Stimulated activated memory B cell treated with anti-CD40 and anti-IgM and Interleukin-4, amounts not matched to agents 10 μg/mL and 1 μg/mL and 100 μg/mL, for 72 hours (primary cell): ENCODE results near the gene ZBTB49.
"Not testable (repeated sequence)": the region's sequence is repeated elsewhere in the genome, so short reads cannot be mapped to it uniquely, and the experiment has no call there.

Experiments used
- ATAC-seq: fragments of 150-1000 bp; cut with Tn5 transposase; 2 replicates; pipeline ENCODE4 v1.10.0; 2021
- H3K27ac Mint-ChIP-seq: one replicate; pipeline ENCODE4 v1.8.0; 2022; ENCODE audit warnings: mild to moderate bottlenecking, mixed read lengths
- H3K27me3 Mint-ChIP-seq: one replicate; pipeline ENCODE4 v1.8.0; 2022; ENCODE audit warnings: mixed read lengths
- H3K36me3 Mint-ChIP-seq: one replicate; pipeline ENCODE4 v1.8.0; 2022; ENCODE audit warnings: mixed read lengths
- H3K4me1 Mint-ChIP-seq: one replicate; pipeline ENCODE4 v1.8.0; 2022; ENCODE audit warnings: mixed read lengths
- H3K4me3 Mint-ChIP-seq: one replicate; pipeline ENCODE4 v1.8.0; 2022; ENCODE audit warnings: mild to moderate bottlenecking, moderate library complexity, mixed read lengths
- H3K9me3 Mint-ChIP-seq: one replicate; pipeline ENCODE4 v1.8.0; 2022; ENCODE audit warnings: mixed read lengths

The ZBTB49 gene, protein sequence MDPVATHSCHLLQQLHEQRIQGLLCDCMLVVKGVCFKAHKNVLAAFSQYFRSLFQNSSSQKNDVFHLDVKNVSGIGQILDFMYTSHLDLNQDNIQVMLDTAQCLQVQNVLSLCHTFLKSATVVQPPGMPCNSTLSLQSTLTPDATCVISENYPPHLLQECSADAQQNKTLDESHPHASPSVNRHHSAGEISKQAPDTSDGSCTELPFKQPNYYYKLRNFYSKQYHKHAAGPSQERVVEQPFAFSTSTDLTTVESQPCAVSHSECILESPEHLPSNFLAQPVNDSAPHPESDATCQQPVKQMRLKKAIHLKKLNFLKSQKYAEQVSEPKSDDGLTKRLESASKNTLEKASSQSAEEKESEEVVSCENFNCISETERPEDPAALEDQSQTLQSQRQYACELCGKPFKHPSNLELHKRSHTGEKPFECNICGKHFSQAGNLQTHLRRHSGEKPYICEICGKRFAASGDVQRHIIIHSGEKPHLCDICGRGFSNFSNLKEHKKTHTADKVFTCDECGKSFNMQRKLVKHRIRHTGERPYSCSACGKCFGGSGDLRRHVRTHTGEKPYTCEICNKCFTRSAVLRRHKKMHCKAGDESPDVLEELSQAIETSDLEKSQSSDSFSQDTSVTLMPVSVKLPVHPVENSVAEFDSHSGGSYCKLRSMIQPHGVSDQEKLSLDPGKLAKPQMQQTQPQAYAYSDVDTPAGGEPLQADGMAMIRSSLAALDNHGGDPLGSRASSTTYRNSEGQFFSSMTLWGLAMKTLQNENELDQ

DNA sequence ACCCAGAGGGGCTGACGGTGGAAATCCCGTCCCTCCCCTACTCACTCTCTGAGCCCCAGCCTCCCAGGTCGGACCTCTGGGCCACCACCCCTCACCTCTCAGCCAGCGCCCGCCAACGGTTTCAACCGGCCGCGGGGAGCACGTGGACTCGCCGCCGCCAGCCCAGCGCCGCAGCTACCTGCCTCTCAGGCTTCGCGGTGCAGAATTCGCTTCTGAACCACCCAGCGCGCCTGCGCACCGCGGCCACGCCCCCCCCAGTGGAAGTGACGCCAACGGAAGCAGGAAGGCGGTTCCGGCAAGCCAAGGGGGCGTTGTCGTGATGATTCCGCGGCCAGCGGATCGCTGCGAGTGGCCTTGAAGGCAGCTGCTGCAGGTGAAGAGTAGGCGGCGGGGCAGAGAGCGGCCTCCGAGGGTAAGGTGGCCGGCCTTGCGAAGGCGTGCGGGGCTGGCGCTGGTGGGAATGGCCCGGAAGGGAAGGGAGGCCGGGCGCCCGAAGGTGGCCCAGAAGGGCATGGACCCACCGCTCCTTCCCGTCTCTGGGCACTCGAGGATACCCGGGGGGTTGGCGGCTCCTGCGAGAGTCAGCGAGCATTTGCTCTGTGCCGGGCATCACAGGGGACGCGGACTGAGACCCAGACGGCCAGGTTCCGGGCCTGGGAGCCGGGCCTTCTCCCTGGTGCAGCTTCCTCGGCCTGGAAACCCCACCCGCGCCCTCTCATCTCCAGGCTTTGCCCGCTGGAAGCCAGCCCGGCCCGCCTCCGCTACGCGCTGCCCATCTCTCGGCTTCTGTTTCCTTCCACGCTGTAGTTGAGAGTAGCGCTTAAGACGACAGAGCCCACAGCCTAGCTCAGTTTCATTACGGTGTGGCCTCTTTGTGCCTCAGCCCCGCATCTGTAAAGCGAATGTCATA, at the start of gene ZBTB49, which contains the start of gene LYAR:
Gene ZBTB49 (plus strand): TSS at position 311 of the 910 bp plus-strand sequence. CDS start 9,695 bp downstream, outside the sequence.
Gene LYAR (minus strand): TSS at position 214 of the 910 bp plus-strand sequence. CDS start 6,412 bp downstream, outside the sequence.
- H3K27ac Mint-ChIP-seq = peak within 1 kb of the TSS; percentile 84
- H3K9me3 Mint-ChIP-seq = no peaks in the 10 kb centered on the region
- peak within 1 kb of the TSS; percentile 93 for H3K4me3 Mint-ChIP-seq
- no peaks in the 10 kb centered on the region for H3K27me3 Mint-ChIP-seq
- H3K36me3 Mint-ChIP-seq = peaks cover 21% of the 10 kb centered on the region
- ATAC-seq = peak; percentile 97
- H3K4me1 Mint-ChIP-seq = peaks cover 48% of the 10 kb centered on the region

DNA sequence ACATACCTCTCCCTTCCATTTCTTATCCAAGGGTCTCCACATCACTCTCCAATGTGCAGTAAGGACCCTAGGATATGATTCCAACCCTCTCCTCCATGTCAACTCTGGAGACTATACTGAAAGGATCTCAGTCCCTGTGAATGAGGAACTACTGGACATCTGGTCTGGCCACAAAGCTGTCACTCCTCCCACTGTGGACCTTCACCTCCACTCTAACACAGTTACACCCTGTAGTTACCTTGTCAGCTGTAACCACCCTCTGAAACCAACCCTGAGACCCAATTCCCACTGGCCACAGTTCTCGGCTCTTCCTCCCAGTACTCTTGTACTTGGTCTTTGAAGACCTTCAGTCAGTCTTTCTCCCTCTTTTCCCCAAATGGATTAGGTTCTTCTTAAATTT, 44.9 kb upstream of the ZBTB49 start:
- Mint-ChIP-seq H3K36me3 (peaks cover 45% of the 10 kb centered on the region), H3K27me3 (no peaks in the 10 kb centered on the region), H3K4me1 (peaks cover 39% of the 10 kb centered on the region), H3K27ac (no peak overlapping the region), H3K4me3 (no peak overlapping the region), H3K9me3 (no peaks in the 10 kb centered on the region)
- no peak for ATAC-seq

DNA sequence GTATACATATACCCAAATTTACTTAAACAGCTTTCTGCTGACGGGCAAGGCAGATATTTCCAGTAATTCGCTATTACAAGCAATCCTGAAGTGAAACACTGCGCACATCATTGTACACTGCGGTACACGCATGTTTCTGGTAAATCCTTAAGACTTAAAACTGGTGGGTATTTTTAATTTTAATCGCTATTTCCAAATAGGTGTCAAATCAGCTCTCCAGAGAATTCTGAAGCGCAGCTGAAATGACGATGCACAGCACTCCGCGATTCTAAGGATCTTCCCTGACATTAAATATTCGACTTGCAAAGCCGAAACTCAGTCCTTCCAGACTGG, 42.4 kb upstream of the ZBTB49 start:
- Mint-ChIP-seq H3K27me3 (no peaks in the 10 kb centered on the region), H3K36me3 (peaks cover 31% of the 10 kb centered on the region), H3K4me3 (peak overlapping the region; percentile 97), H3K4me1 (peaks cover 39% of the 10 kb centered on the region), H3K9me3 (no peaks in the 10 kb centered on the region), H3K27ac (peak overlapping the region; percentile 97)
- ATAC-seq = no peak

DNA sequence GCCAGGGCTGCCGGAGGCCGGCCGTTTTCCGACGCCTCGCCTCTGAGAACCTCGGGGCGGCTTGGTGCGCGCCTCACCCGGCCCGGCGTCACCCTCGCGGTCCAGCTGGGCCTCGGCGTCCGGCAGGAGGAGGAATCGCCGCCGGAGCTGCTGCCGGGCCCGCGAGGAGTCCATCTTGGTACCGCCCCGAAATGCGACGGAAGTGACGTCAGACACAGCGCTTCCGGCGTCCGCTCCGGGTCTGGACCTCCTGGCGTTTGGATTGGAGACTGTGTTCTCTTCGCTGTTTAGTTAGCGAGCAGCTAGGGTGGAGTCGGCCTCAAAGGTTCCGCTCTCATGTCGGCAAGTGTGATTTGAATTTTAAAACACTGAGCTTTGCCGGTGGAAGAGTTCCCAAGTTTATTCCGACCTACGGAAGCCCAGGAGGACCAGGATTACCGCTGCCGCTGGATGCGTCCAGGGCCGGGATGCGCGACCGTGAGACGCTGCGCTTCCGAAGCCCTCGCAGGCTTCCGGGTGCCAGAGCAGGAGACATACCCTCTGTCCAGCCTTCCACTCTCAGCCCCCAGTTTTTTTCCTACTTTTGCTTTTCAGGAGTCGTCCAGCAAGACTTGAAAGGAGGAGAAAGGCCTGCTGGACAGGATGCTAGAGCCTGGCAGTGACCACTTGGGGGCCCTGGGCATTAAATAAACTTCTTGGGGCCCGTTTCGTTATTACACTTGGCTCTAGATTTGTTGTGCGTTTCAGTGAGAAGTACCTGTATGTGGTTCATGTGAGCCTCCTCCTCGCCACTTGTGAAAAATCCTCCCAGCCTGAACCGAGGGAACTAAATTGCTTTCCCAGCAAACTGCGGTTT, 41.8 kb upstream of the ZBTB49 start, which contains the start of gene TMEM128:
Gene TMEM128 (minus strand): TSS at position 195 of the 856 bp plus-strand sequence. CDS start 21 bp downstream, at position 174.
- peak within 1 kb of the TSS; percentile 97 for H3K27ac Mint-ChIP-seq
- H3K9me3 Mint-ChIP-seq = no peaks in the 10 kb centered on the region
- H3K4me3 Mint-ChIP-seq = peak within 1 kb of the TSS; percentile 97
- no peaks in the 10 kb centered on the region for H3K27me3 Mint-ChIP-seq
- H3K36me3 Mint-ChIP-seq = peaks cover 28% of the 10 kb centered on the region
- ATAC-seq = peak; percentile 99
- H3K4me1 Mint-ChIP-seq = peaks cover 39% of the 10 kb centered on the region

DNA sequence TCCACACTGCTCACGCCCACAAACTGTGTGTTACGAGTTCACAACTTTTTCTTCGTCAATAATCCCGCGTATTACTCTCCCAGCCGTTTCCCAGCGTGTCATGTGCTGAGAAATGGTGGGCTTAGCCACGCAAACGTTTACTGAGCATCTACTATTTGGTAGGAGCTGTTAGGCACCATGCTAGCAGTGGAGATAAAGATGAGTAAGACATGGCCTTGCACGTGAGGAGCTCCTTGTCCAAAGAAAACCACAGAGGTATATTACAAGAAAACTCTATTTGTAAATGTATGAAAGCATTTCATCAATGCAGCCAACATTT, 41.2 kb upstream of the ZBTB49 start:
- H3K27ac Mint-ChIP-seq = peak overlapping the region; percentile 97
- H3K9me3 Mint-ChIP-seq = no peaks in the 10 kb centered on the region
- peaks cover 33% of the 10 kb centered on the region for H3K4me1 Mint-ChIP-seq
- peaks cover 22% of the 10 kb centered on the region for H3K36me3 Mint-ChIP-seq
- no peak for ATAC-seq
- peak overlapping the region; percentile 97 for H3K4me3 Mint-ChIP-seq
- H3K27me3 Mint-ChIP-seq = no peaks in the 10 kb centered on the region

DNA sequence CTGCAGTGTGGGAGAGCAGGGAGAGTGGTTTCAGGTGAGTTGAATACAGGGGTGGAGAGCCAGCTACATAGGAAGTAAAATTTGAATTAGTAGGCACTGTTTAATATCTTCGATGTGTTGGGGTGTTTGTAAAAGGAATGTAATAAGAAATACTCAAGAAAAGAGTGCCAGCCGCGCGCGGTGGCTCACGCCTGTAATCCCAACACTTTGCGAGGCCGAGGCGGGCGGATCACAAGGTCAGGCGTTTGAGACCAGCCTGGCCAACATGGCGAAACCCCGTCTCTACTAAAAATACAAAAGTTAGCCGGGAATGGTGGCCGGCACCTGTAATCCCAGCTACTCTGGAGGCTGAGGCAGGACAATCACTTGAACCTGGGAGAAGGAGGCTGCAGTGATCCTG, 40.7 kb upstream of the ZBTB49 start:
- Mint-ChIP-seq H3K27ac (peak overlapping the region; percentile 97), H3K4me3 (peak overlapping the region; percentile 21), H3K4me1 (peaks cover 31% of the 10 kb centered on the region), H3K36me3 (peaks cover 17% of the 10 kb centered on the region)
- not testable (repeated sequence) for ATAC-seq, H3K27me3 Mint-ChIP-seq, H3K9me3 Mint-ChIP-seq

DNA sequence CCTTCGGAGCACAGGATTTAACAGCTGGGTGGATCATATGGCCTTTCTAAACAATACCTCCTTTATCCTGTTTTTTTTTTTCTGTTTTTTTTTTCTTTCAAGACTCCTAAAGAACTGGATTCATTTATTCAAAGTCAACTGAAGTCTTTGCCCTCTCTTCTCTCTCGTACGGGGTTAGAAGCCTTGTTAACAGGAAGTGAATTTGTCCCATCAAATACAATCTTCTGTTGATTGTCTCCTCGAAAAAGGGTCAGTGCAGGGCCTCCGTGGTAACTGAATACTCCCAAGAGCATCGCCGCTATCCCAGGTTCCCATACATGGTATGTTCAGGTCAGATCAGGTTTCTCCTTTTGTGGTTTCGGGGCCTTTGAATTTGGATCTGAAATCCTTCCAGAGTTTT, 40.2 kb upstream of the ZBTB49 start:
- H3K36me3 Mint-ChIP-seq = peaks cover 12% of the 10 kb centered on the region
- H3K4me3 Mint-ChIP-seq = no peak overlapping the region
- ATAC-seq = no peak
- H3K27ac Mint-ChIP-seq = no peak overlapping the region
- H3K9me3 Mint-ChIP-seq = no peaks in the 10 kb centered on the region
- H3K4me1 Mint-ChIP-seq = peaks cover 30% of the 10 kb centered on the region
- peaks cover 9% of the 10 kb centered on the region for H3K27me3 Mint-ChIP-seq

DNA sequence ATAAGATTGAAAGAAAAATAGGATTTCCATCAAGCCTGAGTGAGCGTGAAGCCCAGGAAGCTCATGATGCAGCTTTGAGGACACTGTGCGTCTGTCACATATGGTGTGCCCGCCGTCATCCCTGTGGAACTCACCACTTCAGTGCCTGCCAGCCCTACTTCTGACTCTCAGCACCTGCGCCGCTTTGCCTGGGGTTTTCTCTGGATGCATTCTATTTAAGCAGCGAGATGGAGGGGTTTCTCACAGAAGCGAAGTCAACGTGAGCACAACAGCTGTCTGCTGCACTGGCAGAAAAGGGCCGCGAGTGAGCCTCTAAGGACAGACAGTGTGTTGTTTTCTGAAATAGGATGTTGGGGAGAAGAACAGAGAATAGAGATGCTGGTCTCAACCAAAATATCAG, 35.9 kb upstream of the ZBTB49 start:
- H3K27me3 Mint-ChIP-seq = peaks cover 12% of the 10 kb centered on the region
- H3K9me3 Mint-ChIP-seq = no peaks in the 10 kb centered on the region
- no peak overlapping the region for H3K4me3 Mint-ChIP-seq
- H3K4me1 Mint-ChIP-seq = peaks cover 2% of the 10 kb centered on the region
- ATAC-seq = no peak
- no peak overlapping the region for H3K27ac Mint-ChIP-seq
- no peaks in the 10 kb centered on the region for H3K36me3 Mint-ChIP-seq

DNA sequence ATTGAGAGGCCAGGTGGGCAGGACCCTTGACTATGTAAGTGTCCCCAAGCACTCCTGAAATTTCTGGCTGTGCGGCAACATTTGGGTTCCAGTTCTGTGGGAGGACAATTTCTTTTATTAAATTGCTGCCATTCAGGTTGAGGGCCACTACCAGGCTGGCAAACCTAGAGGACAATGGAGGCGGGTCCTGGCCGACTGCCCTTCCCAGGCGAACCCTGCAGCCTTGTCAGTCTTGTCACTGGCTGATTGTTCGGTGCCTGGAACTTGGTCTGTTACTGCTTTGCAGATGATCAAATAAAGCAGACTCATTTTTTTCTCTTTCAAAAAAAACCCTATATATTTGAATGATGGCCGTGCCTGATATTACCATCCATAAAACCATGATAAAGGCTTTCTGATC, 35.4 kb upstream of the ZBTB49 start:
- Mint-ChIP-seq H3K4me1 (no peaks in the 10 kb centered on the region), H3K9me3 (no peaks in the 10 kb centered on the region), H3K27ac (no peak overlapping the region), H3K4me3 (no peak overlapping the region), H3K27me3 (peaks cover 12% of the 10 kb centered on the region), H3K36me3 (no peaks in the 10 kb centered on the region)
- no peak for ATAC-seq

DNA sequence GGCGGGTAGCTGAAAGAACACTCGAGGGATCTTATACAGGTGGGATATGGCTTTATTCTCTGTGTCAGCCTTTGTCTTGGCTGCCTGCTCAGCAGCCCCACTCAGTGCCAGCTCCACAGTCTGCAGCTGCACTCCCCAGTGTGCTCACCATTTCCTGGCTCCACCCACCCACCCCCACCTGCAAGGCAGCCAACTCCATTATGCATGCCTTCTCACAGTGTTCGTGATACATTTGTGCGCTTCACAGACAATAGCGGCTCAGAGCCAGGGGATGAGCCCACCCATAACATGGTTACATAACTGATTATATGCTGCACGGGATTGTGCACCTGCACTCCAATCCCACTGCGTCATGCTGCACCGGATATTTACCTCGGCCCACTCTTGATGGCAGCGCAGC, 33.3 kb upstream of the ZBTB49 start:
- no peak for ATAC-seq
- H3K9me3 Mint-ChIP-seq = no peaks in the 10 kb centered on the region
- no peaks in the 10 kb centered on the region for H3K4me1 Mint-ChIP-seq
- no peaks in the 10 kb centered on the region for H3K36me3 Mint-ChIP-seq
- H3K4me3 Mint-ChIP-seq = no peak overlapping the region
- H3K27ac Mint-ChIP-seq = no peak overlapping the region
- H3K27me3 Mint-ChIP-seq = peaks cover 12% of the 10 kb centered on the region

DNA sequence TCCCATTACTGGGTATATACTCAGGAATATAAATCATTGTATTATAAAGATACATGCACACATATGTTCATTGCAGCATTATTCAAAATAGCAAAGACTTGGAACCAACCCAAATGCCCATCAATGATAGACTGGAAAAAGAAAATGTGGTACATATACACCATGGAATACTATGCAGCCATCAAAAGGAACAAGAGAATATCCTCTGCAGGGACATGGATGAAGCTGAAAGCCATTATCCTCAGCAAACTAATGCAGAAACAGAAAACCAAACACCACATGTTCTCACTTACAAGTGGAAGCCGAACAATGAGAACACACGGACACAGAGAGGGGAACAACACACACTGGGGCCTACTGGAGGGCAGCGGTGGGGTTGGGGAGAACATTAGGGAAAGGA, 32.3 kb upstream of the ZBTB49 start:
- ATAC-seq, H3K4me1 Mint-ChIP-seq, H3K4me3 Mint-ChIP-seq, H3K27ac Mint-ChIP-seq, H3K36me3 Mint-ChIP-seq, H3K9me3 Mint-ChIP-seq: not testable (repeated sequence)
- peaks cover 12% of the 10 kb centered on the region for H3K27me3 Mint-ChIP-seq

DNA sequence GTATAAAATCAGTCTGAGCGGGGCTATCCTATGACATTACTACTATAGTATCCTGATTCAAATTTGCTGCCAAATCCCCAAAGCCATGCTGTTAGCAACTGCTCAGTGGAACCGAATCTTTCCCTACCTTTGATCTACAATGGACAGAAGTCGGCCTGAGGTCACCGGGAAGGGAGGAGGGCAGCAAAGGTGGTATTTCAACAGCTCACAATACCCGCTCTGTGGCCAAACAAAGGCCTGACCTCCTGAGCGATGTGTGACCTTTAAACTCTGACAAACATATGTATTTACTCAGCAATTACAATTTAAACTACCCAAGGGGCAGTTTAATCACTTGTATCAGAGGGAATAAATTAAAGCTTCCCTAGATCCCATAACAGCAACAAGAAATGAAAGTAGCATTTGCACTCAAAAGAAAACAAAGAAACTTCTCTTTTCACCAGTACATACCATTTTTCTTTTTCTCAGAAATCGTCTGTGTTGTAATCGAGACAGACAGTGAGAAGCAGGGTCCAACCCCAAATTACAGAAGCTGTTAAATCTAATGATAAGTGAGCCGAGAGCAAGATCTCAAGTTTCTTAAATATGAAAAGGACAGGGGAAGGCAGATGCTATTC, 30.5 kb upstream of the ZBTB49 start:
- Mint-ChIP-seq H3K27me3 (peaks cover 6% of the 10 kb centered on the region), H3K4me3 (no peak overlapping the region), H3K4me1 (no peaks in the 10 kb centered on the region), H3K27ac (no peak overlapping the region), H3K9me3 (no peaks in the 10 kb centered on the region), H3K36me3 (no peaks in the 10 kb centered on the region)
- no peak for ATAC-seq

DNA sequence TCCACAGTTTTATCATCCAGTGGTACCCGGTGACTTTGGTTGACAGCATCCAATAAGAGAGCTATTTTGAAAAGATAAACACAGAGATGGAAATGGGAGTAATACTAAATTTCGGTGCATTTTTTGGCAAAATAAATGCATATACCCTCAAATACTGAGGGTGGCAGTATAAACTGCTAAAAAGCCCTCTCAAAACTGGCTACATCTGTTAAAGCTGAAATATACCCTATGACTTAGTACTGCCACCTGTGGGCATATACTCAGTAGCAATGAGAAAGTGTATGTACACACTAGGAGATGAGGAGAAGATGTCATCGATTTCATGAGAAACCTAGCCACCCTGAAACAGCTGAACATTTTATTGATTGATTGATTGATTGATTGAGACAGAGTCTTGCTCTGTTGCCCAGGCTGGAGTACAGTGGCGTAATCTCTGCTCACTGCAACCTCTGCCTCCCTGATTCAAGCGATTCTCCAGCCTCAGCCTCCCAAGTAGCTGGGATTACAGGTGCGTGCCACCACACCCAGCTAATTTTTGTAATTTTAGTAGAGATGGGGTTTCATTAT, 29.8 kb upstream of the ZBTB49 start:
- Mint-ChIP-seq H3K36me3 (no peaks in the 10 kb centered on the region), H3K27ac (no peak overlapping the region), H3K9me3 (no peaks in the 10 kb centered on the region), H3K27me3 (no peaks in the 10 kb centered on the region), H3K4me3 (no peak overlapping the region), H3K4me1 (no peaks in the 10 kb centered on the region)
- ATAC-seq = peak; percentile 67

DNA sequence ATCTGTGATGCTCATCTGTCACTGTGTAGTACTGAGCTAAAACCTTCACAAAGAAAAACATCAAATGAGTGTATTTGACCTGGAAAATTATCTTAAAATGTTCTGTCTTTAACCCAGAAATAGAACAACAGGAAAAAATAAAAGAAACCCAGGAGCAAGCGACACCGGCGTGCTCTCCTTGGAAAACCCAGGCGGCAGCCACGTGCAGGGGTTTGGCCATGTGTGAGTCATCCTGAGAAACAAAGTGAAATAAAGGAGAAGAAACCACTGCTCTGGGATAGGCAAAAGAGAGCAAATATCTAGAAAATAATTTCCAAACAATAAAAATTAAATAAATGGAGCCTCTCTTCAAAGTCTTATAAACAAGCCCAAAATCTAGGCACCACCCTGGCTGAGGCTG, 22.1 kb upstream of the ZBTB49 start:
- Mint-ChIP-seq H3K4me3 (no peak overlapping the region), H3K4me1 (no peaks in the 10 kb centered on the region), H3K27me3 (no peaks in the 10 kb centered on the region), H3K9me3 (no peaks in the 10 kb centered on the region), H3K27ac (no peak overlapping the region), H3K36me3 (peaks cover 62% of the 10 kb centered on the region)
- ATAC-seq = no peak
